HG02571 (cell line): ENCODE data around the gene ALCAM.
A peak's percentile ranks its signal among the peaks of the same experiment; 100 is the strongest.

Experiments used
- ATAC-seq: cut with Tn5 transposase; IDR thresholded peaks from one replicate; pipeline ENCODE4 v1.9.1; 2021; ENCODE audit warnings: mild to moderate bottlenecking, moderate library complexity; ENCODE audit not compliant: unreplicated experiment

ALCAM gene

DNA sequence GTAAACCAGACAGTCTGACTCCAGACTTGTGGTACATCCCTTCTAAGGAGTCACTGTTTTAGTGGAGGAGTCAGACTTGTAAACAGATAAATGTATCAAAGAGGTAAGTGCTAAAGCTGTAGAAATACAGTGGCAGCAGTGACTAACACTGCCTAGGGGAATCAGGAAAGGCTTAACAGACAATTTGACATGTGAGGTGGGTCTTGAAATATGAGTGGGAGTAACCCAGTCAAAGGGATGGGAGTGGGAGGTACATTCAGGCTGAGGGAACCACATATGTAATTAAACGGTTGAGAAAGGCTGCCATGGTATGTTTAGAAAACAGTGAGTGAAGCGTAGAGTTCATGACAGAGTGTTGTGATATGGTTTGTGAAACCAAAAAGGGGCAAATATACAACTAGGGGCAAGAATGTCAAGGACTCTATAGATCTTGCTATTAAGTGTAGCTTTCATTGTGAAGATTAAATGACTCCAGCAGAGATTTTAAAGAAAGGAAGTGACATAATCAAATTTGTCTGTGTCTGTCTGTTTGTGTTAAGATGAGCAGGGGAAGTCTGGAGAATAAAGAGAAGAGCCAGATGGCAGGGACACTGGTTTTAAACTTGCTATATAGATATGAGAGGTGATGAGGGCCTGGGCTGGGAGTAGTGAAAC lies 11.2 kb upstream of the ALCAM start:
- ATAC-seq = no peak

DNA sequence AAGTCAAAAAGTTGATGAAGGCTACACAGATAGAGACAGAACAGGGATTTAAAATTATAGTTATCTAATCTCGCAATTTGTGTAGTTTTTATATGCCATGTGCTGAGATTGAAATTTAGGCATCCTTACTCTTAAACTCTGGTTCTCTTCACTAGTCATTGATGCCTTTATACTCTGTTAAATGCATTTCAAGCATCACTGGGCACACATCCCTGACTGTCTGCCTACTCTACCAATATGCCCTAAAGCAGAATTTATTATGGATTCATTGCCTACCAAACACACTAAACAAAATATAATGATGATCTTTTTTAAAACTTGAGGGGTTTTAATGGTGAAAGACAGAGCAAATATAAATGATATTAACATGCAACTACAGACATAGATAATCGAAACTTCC lies 10.3 kb upstream of the ALCAM start:
- no peak for ATAC-seq

GRCh38 chr3:105356988-105357387 lies 9.7 kb upstream of the ALCAM start:
- no peak for ATAC-seq

DNA sequence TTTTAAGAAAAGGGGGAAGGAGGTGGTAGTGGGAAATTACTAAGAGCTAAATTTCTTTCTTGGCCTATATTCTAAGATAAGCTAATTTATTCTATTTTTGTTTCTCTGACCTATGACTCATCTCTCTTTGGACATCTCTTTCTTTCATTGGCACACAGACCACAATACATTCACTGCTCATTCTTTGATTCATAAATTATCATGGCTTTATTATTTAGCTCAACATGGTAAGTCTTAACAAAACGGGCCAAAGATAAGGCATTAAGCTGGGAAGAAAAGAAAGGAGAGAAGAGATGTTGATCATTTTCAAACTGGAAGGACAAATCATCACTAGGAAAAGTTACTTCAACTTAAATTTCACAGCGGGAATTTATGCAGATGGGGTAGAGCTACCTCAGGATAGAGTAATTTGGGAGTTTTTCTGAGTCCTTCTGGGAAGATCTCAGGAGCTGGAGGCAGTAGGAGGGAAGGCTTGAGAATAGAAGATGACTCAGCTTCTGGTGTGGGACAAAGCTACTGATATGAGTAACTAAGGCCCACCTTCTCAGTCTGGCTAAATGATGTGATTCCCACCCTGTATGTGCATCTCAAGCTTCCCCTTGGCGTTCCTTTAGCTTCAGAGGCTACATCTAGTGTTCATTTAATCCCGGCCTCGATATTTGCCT lies 7.5 kb upstream of the ALCAM start:
- ATAC-seq = no peak

DNA sequence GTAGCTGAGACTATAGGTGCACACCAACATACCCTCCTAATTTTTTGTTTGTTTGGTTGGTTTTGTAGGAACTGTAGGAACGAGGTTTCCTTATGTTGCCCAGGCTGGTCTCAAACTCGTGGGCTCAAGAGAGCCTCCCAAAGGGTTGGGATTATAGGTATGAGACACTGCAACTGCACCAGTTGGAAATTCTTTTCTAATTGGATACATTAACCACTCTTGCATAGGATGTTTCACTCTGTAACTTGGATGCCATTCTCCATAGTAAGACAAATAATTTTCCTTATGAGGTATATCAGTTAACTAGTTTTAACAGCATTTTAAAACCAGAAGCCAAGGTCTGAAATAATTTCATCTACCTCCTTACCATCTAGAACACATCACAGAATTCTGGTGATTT lies 6.7 kb upstream of the ALCAM start:
- no peak for ATAC-seq

DNA sequence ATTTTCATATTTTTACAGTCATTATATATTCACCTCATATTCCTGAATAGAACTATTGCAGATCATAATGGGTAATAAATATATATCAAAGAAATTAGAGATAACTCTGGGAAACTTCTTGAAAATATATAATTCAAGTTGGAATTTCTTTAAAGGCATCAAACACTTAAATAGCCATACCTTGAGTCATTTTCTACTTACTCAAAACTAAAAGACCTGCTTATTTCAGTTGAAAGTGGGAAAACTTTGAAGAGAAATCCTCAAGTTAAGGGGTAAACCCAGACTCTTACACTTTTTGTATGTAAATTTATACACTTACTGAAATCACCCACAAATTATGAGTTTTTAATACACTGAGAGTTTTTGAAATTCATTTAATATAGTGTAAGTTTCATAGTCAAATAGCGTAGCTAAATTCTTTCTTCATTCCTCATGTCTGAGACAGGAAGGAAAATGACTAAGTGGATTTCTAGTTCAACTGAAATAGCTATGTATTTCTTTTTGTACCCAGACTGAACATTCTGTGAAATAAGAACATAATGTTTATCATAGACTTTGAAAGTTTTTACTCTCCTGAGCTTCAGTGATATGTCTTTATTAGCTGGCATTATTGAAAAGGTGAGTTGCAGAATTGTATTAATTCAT lies 4.6 kb upstream of the ALCAM start:
- no peak for ATAC-seq

DNA sequence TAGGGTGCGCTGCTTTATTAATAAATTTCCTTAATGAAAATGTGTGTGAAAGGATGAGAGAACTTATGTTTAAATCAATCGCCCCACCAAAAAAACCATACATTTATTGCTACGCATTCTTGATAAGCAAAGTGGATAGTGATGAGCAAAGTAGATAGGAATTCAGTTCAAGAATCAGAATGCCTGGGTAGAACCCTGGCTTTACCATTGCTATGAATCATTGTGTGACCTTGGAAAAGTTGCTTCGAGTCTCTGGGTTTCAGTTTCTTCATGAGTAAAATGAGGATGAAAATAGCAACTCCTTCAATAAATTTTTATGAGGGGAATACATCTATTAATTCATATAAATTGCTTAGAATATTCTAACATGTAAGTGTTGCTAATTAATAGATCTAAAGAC lies 2.6 kb upstream of the ALCAM start:
- no peak for ATAC-seq

- ATAC-seq = no peak
These were observed 1.7 kb upstream of the ALCAM start for GRCh38 chr3:105365081-105365390.

GRCh38 chr3:105365391-105366325 lies 1.1 kb upstream of the ALCAM start:
- ATAC-seq = no peak

DNA sequence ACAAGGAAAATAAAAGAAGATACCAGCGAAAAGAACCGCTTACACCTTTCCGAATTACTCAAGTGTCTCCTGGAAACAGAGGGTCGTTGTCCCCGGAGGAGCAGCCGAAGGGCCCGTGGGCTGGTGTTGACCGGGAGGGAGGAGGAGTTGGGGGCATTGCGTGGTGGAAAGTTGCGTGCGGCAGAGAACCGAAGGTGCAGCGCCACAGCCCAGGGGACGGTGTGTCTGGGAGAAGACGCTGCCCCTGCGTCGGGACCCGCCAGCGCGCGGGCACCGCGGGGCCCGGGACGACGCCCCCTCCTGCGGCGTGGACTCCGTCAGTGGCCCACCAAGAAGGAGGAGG lies 325 bp downstream of the ALCAM start:
- ATAC-seq = no peak

GRCh38 chr3:105367406-105368213 lies 901 bp downstream of the ALCAM start:
- peak; percentile 27 for ATAC-seq

DNA sequence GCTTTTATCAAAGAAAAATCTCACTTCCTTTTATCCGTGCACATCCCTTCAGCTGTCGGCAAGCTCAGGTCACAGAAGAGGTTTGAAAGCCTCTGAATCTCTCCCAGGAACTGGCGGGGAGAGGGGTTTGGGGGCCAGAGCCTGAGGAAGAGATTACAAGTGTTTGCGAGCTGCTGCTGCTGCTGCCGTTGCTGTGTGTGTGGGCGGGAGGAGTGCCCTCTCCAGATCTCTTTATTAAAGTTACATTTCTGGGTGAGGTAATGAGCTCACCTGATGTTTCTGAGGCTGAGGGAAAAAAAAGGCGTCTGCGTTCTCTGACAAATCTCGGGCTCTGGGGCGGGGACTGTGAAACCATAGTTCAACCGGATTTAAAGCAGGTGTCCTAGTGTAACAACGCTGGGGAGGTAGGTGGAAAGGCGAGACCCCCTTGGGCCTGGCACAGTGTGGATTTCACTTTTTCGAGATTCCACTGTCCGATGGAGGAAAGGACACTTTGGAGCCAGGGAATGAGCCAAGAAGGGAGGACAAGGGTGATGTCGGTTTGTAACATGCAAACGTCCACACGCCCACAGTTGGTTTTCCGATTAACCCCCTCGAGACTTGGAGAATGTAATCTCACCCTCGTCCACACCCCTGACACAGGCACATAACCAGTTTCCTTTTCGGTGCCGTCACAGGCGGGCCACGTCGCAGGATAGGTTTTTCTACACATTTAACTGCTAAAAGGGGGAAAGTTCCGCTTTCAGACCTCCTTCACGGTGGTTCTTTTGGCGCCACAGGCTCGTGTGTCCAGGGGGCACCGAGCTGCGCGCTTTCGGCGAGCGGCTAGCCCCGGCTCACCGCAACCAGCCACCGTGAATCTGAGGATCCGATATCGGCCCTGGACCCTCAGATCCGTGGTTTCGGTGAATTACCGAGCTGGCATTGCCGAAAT lies 2.1 kb downstream of the ALCAM start:
- peak; percentile 25 for ATAC-seq

GRCh38 chr3:105369500-105370371 lies 3.0 kb downstream of the ALCAM start:
- ATAC-seq = no peak

GRCh38 chr3:105373383-105373782 lies 6.7 kb downstream of the ALCAM start:
- no peak for ATAC-seq

- ATAC-seq = no peak
These were observed 9.2 kb downstream of the ALCAM start for GRCh38 chr3:105375750-105376511.

GRCh38 chr3:105377716-105378115 lies 11.0 kb downstream of the ALCAM start:
- ATAC-seq = no peak

DNA sequence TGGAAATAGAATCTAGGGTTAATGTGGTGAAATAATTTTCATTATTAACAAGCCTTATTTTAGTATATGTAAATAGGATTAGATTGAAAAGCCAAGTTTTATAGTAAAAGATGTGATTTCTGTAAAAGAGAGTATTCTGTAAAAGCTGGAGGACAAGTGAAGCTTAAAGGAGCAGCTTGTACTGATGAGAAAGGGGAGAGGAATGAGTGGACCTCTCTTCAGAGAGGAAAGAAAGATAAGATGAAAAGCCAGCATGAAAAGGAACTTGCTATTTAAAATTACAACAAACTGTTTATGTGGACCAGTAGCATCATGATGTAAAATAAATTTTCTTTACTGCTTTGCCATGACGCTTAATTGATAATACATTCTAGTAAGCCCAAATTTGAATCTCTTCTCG lies 18.5 kb downstream of the ALCAM start:
- no peak for ATAC-seq
